ENCODE data around the gene DOCK2.
"Not testable (repeated sequence)": the region's sequence is repeated elsewhere in the genome, so short reads cannot be mapped to it uniquely, and the experiment has no call there.

Gene DOCK2

DNA sequence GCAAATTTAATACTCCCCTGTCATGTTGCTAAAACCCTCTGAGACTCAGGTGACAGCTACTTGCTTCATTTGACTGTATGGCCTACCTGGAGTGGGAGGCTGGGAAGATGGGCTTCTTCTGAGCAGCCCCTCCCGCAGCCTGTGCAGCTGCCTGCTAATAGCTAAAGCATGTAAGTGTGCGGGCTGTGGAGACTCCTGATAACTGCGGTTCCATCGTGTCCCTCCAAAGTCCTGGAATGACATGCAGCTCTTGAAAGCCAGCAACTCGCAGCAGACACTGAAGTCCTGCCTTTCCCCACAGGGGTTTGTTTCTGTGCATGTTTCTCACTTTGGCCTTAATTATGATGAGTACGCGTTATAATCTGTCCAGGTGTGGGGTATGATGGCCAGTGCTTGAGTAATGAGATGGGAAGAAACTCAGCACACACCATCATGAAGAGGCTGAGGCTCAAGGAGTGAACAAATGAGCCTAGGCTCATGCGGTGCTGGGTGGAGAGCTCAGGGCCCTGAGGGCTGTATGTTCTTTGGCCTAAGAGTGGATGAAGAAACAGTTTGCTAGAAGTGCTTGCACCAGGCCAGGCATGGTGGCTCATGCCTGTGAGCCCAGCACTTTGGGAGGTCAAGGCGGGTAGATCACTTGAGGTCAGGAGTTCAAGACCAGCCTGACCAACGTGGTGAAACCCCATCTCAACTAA is 119.1 kb downstream of the DOCK2 start:
- no peak for DNase-seq (ENCODE audit: low spot score)

DNA sequence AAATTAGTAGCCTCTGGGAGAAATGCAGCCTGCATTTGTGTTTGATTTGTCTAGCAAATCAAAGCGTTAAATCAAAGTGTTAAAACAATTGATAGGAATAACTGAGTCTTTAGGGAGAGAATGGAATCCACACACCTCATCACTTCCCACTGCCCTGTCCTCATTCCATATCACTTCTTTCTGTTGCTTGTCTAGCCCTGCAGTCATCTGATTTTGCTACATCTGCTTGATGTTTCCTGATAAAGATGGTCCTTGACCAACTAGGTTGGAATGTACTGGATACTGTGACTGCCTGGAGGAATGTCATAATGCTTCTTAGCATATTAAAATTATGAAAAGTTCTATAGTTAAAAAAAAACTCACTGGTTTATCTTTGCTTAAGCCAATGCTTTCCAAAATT is 119.9 kb downstream of the DOCK2 start:
- DNase-seq (ENCODE audit: low spot score) = no peak

DNA sequence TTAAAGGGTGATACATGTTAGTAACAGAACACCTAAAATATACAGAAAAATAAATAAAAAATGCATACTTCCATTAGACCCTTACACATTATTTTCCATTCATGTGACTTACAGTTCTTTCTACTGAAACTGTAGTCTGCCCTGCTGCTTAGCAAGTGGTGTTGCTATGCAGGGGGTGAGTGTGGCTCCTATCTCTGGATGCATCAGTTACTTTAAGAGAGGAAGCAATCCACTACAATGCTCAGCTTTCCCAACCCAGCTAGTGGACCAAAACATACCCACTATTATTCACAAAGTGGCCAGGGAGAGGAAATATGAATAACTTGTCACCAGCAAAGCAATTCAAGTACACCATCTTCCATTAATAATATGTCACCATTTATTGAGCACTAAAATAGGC is 121.8 kb downstream of the DOCK2 start:
- no peak for DNase-seq (ENCODE audit: low spot score)

DNA sequence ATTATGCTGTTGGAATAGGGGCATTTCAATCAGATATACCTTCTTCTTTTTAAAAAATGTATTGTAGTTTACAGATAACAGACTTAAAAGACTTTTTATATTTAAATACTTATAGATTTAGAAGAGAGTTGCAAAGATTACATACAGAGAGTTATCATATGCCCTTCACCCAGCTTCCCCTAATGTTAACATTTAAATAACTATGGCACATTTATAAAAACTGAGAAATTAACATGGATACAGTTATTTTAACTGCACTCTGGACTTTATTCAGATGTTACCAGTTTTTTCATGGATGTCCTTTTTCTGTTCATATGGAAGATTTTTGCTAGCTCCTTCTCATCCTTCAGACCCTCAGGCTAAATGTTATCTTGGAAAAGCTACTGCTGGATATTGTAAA is 123.2 kb downstream of the DOCK2 start:
- DNase-seq (ENCODE audit: low spot score) = no peak

DNA sequence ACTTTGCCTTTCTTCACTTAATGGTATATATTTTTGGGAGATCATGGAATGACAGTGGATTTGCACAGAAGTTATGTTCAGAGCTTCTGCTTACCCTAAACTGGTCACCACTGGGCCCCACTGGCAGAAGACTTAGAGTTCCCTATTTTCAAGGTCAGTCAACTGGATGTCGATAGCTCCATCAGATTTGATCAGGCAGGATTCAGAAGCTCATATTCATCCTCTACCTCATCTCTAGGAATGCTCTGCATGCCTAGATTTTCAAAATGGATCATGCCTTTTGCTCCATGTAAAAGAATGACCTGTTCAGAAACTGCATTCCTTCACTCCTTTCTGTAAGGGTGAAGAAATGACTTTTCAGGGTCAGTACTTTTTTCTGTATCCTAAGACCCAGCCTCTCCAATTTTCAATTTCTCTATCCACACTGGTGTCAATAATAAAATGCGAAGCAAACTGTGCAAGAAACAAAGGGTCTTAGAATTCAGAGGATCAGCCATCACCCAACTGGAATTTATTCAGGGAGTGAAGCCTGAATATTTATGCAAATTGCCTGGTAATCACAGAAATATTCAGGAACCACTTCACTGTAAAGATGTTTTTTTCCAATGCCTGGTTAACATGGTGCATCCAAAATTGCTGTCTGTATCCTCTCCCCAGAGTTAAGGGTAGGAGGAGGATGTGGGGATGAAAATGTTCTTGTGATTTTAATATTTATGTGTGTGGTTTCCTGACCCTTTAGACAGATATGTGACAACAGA is 125.4 kb downstream of the DOCK2 start:
- DNase-seq (ENCODE audit: low spot score) = no peak

DNA sequence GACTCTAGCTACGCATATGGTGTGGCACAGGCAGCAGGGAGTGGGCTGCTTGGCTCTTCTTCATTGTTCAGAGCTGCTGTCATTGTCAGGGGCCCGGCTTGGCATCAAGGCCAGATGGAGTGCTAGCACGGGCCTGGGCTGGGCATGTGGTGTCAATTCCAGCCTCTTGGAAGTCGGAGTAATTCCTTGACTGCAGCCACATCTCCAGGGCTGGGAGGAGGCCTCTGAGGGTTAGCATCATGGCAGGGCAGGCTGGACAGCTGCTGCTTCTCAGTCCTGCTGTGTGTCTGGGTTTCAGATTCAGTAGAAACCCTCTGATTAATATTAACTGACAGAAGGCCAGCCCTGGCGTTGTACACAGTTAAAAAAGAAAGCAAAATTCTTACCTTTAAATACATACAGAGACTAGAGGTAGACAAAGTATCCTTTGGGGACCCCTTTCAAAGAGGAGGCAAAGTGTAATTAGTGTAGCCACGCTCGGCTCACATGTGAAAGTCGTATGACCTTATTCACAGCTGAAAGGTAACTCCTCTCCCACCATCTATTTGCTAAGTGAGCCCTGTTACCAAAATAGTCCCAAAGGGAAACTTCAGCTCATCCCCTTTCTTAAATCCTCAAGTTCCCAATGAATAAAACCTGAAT is 126.4 kb downstream of the DOCK2 start:
- DNase-seq (ENCODE audit: low spot score) = no peak

DNA sequence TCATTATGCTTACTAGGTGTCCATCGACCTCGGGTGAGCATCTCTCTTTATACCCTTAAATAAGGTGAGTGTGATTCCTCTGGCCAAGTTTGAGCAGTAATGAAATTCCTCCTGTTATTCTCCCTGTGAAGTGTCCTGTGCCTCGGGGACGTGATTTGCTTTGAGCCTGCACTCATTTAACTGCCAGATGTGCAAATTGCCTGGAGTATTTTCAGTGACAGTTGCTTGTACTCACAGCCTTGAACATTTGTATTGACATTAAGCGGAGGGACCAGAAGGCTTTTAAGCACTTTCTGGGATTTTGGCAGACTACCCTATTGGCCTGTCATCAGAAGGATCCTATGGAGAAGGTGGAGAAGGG is 126.9 kb downstream of the DOCK2 start:
- DNase-seq (ENCODE audit: low spot score) = no peak

DNA sequence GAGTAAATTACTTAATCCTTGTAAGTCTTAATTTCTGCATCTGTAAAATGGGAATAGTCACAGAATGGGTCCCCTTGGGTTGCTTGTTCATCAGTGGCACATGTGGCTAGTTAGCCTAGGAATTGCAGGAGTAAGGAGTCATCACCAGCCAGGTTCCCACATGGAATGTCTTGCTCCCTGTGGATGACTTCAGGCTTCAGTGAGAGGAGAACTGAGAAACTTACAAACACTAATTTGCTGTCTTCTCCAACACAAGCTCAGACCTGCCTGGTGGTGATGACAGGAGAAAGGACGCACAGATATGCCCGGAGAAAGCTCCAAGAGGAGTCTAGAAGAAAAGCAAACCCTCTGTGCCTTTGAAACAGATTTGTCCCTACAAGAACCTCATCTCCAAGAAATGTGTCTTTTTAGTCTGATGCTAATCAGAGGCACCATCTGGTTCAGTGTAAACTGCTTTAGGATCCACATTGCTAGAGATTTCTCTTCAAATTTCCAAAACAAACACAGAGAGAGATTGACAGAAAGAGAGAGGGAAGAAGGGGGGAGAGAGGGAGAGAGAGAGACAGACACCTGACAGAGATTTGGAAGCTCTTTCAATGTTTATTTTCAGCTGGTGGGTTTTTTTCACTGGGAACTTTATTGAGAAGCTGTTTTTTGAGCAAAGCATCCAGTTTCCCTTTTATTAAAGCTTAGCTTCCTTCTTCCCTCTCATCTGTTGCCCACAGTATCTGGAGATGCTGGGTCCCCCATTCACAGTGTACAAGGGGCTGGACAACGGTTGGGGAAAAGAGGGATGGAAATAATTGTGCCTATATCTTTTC is 128.3 kb downstream of the DOCK2 start:
- DNase-seq (ENCODE audit: low spot score) = no peak

DNA sequence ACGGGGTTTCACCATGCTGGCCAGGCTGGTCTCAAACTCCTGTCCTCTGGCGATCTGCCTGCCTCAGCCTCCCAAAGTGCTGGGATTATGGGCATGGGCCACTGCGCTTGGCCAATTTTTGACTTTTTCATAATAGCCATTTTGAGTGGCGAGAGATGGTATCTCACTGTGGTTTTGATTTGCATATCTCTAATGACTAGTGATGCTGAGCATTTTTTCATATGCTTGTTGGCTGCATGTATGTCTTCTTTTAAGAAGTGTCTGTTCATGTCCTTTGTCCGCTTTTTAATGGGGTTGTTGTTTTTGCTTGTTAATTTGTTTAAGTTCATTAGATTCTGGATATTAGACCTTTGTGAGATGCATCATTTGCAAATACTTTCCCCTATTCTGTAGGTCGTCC is 129.9 kb downstream of the DOCK2 start:
- not testable (repeated sequence) for DNase-seq (ENCODE audit: low spot score)

DNA sequence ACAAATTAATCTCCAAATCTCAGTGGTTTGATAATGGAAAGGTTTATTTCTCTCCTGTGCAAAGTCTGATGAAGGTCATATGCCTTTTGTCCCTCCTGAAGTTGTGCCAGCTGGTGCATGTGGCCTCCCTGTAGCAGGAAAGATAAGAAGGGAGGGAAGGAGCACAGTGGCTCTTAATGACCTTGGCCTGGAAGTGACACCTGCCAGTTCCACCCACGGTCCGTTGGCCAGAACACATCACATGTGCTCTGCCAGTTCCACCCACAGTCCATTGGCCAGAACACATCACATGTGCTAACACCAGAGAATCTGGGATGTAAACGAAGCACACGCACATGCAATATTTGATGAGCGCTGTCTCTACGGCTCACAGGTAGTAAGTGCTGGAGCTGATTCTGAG is 130.9 kb downstream of the DOCK2 start:
- DNase-seq (ENCODE audit: low spot score) = no peak

DNA sequence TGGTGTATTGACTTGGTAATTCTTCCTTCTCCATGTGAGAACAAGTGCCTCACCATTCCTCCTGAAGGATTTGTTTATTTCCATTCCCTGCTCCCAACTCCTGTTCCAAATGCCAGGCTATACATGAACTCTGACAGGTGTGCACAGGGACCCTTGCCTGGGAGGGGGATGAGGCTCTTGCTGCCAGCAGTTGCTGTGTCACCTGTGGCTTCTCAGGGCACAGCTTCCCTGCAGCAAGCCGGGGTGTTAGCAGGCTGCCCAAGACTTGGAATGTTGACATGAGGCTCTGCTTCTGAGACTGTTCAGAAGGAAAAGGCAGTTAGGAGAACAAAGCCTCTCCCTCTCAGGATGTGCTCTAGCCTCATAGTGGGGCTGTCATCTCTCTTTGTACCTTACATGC is 131.3 kb downstream of the DOCK2 start:
- no peak for DNase-seq (ENCODE audit: low spot score)

DNA sequence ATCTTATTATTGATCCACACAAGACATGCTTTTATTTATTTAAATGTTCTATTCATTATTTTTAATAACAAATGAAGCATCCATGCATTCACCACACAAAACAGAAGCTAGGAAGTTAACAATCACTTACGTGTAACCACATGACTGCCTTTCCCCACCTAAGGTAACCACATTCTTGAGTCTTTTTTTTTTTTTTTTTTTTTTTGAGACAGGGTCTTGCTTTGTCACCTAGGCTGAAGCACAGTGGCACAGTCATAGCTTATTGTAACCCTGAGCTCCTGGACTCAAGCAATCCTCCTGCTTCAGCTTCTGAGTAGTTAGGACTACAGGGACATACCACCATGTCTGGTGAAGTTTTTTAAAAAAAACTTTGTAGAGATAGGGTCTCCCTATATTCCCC is 133.0 kb downstream of the DOCK2 start:
- DNase-seq (ENCODE audit: low spot score) = no peak

DNA sequence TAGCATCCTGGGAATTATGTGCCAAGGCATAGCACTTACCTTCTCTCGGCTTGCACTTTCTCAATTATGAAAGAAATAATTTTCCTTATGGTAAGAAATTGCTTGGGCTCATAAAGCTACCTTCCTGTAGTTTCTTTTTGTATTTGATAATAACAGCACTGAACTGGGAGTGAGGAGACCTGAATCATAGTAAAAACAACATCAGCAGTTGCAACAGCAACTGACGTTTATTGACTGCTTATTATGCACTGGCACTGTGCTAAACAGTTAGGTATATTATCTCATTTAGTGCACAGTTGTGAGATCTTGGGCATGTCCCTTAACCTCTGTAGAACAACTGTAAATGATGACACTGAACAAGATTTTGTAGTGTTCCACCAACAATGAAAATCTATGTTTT is 135.2 kb downstream of the DOCK2 start:
- DNase-seq (ENCODE audit: low spot score) = no peak

DNA sequence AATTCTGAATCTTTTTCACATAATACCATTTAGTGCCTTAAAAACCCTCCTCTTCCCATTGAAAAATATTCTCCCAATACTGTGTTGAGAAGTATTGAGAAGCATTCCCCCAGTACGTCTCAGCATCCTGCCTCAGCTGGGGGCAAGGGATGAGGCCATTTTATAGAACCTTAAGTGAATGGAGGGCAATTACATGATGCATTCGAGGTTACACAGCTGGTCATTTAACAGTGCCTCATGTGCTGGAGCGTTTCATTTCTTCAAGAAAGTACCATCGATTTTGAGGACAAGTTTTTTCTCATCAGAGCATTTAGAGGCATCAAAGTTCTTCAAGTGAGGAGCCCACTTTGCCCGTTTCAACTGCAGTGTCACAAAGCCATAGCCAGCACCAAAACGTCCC is 135.6 kb downstream of the DOCK2 start:
- no peak for DNase-seq (ENCODE audit: low spot score)

DNA sequence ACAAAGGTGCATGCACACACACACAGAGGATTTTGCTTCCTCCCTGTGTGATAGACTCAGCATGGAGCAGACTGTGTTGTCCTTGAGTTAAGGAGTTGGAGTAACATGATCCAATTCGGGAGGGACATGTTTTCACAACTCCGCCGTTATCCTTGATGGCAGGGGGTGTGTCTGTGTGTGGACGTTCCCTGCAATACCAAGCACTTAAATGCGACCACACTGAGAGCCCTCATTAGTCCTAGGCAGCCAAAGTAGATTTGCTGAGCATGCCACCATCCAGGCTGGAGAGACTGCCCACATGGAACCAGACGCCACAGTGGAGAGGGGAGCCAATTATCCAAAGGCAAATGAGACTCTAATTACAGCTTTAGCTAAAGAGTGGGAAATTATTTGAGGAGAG is 140.1 kb downstream of the DOCK2 start:
- DNase-seq (ENCODE audit: low spot score) = no peak

DNA sequence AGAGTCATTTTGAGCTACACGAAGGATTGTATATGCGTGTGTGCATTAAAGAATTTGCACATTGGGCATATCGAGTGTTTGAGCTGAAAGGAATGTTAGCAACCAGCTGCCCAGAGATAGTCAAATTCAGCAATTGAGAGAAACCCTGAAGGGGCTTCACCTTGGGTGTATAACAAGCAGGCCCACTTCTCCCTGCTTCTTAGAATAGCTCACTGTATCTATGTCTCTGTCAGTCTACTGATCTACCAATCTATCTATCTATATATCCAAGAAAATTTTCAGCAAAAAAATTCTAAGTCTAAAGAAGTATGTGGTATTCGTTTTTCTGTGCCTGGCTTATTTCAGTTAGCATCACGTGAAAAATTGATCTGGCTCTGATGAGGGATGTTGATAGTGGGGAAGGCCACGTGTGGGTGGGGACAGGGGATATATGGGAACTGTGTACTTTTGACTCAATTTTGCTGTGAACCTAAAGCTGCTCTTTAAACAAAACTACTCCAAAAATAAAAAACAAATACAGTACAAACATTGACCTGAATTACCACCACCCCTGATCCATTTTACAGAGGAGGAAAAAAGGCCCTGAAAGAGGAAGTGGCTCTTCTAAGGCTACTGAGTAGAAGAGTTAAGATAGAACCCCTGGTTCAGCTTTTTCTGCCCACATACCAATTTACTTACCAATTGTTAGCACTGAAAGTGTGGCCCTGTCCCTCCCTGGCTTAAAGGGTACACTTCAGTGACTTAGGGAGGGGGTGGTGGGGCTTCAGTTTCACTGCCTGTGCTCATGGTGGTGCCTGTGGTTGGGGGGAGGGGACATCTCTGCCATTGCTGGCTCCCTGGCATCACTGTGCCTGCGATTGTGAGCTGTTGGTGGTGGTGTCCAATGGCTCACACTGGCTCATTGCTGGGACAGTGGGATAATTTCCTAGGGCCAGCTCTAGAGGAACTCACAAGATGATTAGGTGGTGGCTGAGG is 141.8 kb downstream of the DOCK2 start:
- no peak for DNase-seq (ENCODE audit: low spot score)

DNA sequence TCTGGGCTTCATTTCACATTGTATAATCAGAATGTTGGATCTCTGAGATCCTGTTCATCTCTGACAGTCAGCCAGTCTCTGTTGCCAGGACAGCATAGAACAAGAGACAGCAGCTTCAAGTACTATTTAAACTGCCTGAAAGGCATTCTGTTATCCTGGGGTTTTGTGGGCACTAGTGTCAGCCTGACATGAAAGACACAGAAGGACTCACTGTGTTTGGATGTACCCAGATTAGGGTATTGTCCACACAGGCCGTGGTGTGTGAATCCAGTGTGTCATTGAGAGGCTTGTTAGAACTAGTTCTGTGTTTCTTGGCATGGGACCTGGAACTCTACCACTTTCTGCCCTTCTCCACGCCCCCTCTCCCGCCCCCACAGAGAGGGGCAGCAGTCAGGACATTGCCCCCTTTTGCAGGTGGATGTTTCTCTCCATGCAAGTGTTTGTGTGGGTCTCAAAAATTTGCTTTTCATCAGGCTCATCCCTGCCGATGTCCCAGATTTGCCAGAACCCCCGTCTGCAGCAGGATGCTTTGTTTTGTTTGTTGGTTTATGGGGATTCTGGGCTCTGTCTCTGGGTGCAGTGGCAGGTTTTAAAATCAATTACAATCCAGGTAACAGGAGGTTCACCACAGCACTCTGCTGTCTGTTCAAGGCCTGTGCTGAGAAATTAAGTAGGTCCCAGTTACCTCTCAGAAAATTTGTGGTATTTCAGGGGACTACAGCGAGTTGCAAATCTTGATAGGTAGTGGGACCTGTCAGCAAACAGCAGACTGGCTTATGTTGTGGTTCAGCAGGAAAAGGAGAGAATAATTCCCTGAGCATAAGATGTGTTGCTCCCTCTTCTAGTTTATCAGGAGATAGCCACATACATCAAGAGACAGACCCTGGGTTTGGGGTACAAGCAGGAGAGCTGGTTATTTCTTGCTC is 144.6 kb downstream of the DOCK2 start:
- DNase-seq (ENCODE audit: low spot score) = no peak

DNA sequence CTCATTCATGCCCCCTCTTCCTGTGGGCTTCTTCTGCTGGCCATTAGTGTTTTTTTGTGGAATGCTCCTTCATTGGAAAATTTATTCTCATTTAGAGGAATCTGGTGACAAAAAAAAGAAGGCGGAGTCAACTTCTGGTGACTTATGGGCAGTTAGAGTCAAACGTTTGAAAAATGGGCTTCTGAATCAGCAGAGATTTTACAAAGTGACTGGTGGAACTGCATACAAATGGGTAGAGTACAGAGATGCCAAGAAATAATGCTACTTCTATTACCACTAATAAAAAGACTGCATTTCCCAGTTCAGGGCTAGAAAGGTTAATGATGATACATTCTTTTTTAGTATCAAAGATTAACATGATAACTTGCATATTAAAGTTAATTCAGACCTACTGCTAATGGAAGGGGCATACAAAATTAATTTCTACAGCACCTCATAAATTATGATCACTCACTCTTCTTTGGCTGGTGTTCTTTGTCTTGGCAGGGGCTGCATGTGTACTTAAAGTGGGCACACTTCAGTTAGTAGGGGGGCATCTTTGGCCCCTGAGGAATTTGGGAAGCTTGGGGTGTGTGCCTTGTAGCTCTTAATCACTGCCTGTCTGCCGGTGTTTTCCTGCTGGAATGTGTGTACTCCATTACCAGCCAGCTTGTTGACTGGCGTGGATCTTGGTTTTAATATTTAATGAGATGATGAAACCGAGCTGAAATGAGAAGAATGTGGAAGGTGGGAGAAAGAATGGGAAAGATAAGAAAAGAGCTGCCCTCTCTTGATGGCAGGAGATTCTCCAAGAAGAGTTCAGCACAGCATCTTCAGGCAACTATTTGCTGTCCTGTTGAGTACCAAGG is 148.9 kb downstream of the DOCK2 start:
- DNase-seq (ENCODE audit: low spot score) = no peak

DNA sequence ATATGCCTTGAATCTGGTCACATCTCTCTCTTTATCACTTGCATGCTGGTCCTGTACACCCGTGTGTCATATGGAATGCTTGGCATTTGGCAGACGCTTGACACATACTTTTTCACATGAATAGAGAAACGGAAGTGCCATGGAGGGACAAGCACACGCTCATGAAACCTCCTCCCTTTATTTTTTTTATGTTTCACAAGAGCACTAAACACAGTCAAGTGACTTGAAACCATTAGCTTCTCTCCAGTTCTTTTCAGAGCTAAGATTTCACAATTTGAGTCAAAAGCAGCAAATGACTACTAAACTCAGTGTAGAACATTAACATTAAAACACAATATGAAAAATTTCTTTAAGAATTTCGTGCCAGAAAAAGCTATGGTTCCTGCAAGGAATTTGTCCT is 151.1 kb downstream of the DOCK2 start:
- no peak for DNase-seq (ENCODE audit: low spot score)

Data from CD4-positive, alpha-beta T cell treated with Interleukin-6 at 100 ng/mL for 8 hours (primary cell).